WTC11 (cell line): ENCODE measurements around the gene TAF1B. TPM values are rescaled to one million over a fixed set of nuclear protein-coding genes. Genes with fewer than 3 reads are reported as not detected.

Experiments
- ATAC-seq: fragments of 200-7000 bp; cut with Tn5 transposase; 2 replicates; pipeline ENCODE4 v1.10.0; 2021; ENCODE audit warnings: mild to moderate bottlenecking, moderate library complexity
- CTCF ChIA-PET: fragments of 300-600 bp; sonication (Branson Sonifier 250); formaldehyde crosslinking; loops from one replicate; lab custom pipeline; 2021; ENCODE audit warnings: antibody characterized with exemption; lab: Charles Lee
- POLR2A ChIA-PET: fragments of 350-600 bp; sonication (Branson Sonifier 250); formaldehyde crosslinking; loops from one replicate; lab custom pipeline; 2021; ENCODE audit warnings: antibody characterized with exemption; lab: Charles Lee
- DNase-seq: peaks from one replicate; pipeline ENCODE4 v3.0.0; 2021; ENCODE audit warnings: low spot score
- H3K27ac Mint-ChIP-seq: 2 replicates; pipeline ENCODE4 v1.8.0; 2021; ENCODE audit warnings: mixed read lengths
- H3K27me3 Mint-ChIP-seq: 2 replicates; pipeline ENCODE4 v1.8.0; 2021; ENCODE audit warnings: low read depth, mild to moderate bottlenecking, moderate library complexity, mixed read lengths
- H3K36me3 Mint-ChIP-seq: 2 replicates; pipeline ENCODE4 v1.8.0; 2021; ENCODE audit warnings: mixed read lengths
- H3K4me1 Mint-ChIP-seq: 2 replicates; pipeline ENCODE4 v1.8.0; 2022; ENCODE audit warnings: mixed read lengths
- H3K4me3 Mint-ChIP-seq: 2 replicates; pipeline ENCODE4 v1.8.0; 2021; ENCODE audit warnings: mild to moderate bottlenecking, moderate library complexity, mixed read lengths
- H3K9me3 Mint-ChIP-seq: 2 replicates; pipeline ENCODE4 v1.8.0; 2021; ENCODE audit warnings: mixed read lengths
- CREB1 ChIP-seq: sonication (generic); formaldehyde crosslinking; IDR thresholded peaks from 2 replicates; pipeline ENCODE4 v1.8.0; 2023; ENCODE audit warnings: mild to moderate bottlenecking, missing genetic modification reagents
- ELF4 ChIP-seq: sonication (generic); formaldehyde crosslinking; IDR thresholded peaks from 2 replicates; pipeline ENCODE4 v1.8.1; 2022; ENCODE audit warnings: low read depth, mild to moderate bottlenecking, moderate library complexity, missing genetic modification reagents
- FOXK1 ChIP-seq: sonication (generic); formaldehyde crosslinking; IDR thresholded peaks from 2 replicates; pipeline ENCODE4 v1.8.0; 2022; ENCODE audit warnings: mild to moderate bottlenecking, moderate library complexity, missing genetic modification reagents
- IRF2 ChIP-seq: sonication (generic); formaldehyde crosslinking; IDR thresholded peaks from 2 replicates; pipeline ENCODE4 v1.8.0; 2022; ENCODE audit warnings: low read depth, missing genetic modification reagents, borderline replicate concordance
- KAT7 ChIP-seq: sonication (generic); formaldehyde crosslinking; IDR thresholded peaks from 2 replicates; pipeline ENCODE4 v1.8.1; 2023; ENCODE audit warnings: missing genetic modification reagents, mild to moderate bottlenecking, borderline replicate concordance
- NFE2L1 ChIP-seq: sonication (generic); formaldehyde crosslinking; IDR thresholded peaks from 2 replicates; pipeline ENCODE4 v1.8.1; 2023; ENCODE audit warnings: missing genetic modification reagents
- RORB ChIP-seq: fragments of 250-450 bp; sonication (Bioruptor Pico); IDR thresholded peaks from 2 replicates; pipeline ENCODE4 v1.9.0; 2021; ENCODE audit warnings: mild to moderate bottlenecking
- SMAD3 ChIP-seq: sonication (generic); formaldehyde crosslinking; IDR thresholded peaks from 2 replicates; pipeline ENCODE4 v1.8.0; 2022; ENCODE audit warnings: missing genetic modification reagents, mild to moderate bottlenecking, borderline replicate concordance
- SMAD4 ChIP-seq: sonication (generic); formaldehyde crosslinking; IDR thresholded peaks from 2 replicates; pipeline ENCODE4 v1.8.0; 2022; ENCODE audit warnings: mild to moderate bottlenecking, missing genetic modification reagents
- TP53 ChIP-seq: sonication (generic); formaldehyde crosslinking; IDR thresholded peaks from 2 replicates; pipeline ENCODE4 v1.8.1; 2023; ENCODE audit warnings: mild to moderate bottlenecking, missing genetic modification reagents
- ZNF138 ChIP-seq: sonication (generic); formaldehyde crosslinking; conservative IDR thresholded peaks from 2 replicates; pipeline ENCODE4 v1.8.1; 2022; ENCODE audit warnings: mild to moderate bottlenecking, moderate library complexity, missing genetic modification reagents
- total RNA-seq: library from RNA; stranded (reverse); gene quantifications from 3 replicates; pipeline ENCODE4 v1.2.3, GENCODE V29; 2021
- TF ChIP-seq, protein P1 (sequence below): sonication (generic); formaldehyde crosslinking; IDR thresholded peaks from 2 replicates; pipeline ENCODE4 v1.8.1; 2023; ENCODE audit warnings: mild to moderate bottlenecking, missing genetic modification reagents, borderline replicate concordance
- TF ChIP-seq, protein P2 (sequence below): sonication (generic); formaldehyde crosslinking; conservative IDR thresholded peaks from 2 replicates; pipeline ENCODE4 v1.8.1; 2023; ENCODE audit warnings: mild to moderate bottlenecking, low read depth, missing genetic modification reagents, moderate library complexity
- TF ChIP-seq, protein P3 (sequence below): sonication (generic); formaldehyde crosslinking; IDR thresholded peaks from 2 replicates; pipeline ENCODE4 v1.8.1; 2023; ENCODE audit warnings: mild to moderate bottlenecking, missing genetic modification reagents
- TF ChIP-seq, protein P4 (sequence below): sonication (generic); formaldehyde crosslinking; IDR thresholded peaks from 2 replicates; pipeline ENCODE4 v1.8.0; 2023; ENCODE audit warnings: mild to moderate bottlenecking, missing genetic modification reagents
- TF ChIP-seq, protein P5 (sequence below): sonication (generic); formaldehyde crosslinking; IDR thresholded peaks from 2 replicates; pipeline ENCODE4 v1.8.1; 2022; ENCODE audit warnings: low read depth, mild to moderate bottlenecking, moderate library complexity, missing genetic modification reagents, borderline replicate concordance
- TF ChIP-seq, protein P6 (sequence below): sonication (generic); formaldehyde crosslinking; IDR thresholded peaks from 2 replicates; pipeline ENCODE4 v1.8.0; 2023; ENCODE audit warnings: missing genetic modification reagents
- TF ChIP-seq, protein P7 (sequence below): sonication (generic); formaldehyde crosslinking; IDR thresholded peaks from 2 replicates; pipeline ENCODE4 v1.8.1; 2023; ENCODE audit warnings: mild to moderate bottlenecking, missing genetic modification reagents, moderate library complexity

TAF1B gene
- total RNA-seq, 1 experiment from 2014 or later, result 28.8 TPM

DNA sequence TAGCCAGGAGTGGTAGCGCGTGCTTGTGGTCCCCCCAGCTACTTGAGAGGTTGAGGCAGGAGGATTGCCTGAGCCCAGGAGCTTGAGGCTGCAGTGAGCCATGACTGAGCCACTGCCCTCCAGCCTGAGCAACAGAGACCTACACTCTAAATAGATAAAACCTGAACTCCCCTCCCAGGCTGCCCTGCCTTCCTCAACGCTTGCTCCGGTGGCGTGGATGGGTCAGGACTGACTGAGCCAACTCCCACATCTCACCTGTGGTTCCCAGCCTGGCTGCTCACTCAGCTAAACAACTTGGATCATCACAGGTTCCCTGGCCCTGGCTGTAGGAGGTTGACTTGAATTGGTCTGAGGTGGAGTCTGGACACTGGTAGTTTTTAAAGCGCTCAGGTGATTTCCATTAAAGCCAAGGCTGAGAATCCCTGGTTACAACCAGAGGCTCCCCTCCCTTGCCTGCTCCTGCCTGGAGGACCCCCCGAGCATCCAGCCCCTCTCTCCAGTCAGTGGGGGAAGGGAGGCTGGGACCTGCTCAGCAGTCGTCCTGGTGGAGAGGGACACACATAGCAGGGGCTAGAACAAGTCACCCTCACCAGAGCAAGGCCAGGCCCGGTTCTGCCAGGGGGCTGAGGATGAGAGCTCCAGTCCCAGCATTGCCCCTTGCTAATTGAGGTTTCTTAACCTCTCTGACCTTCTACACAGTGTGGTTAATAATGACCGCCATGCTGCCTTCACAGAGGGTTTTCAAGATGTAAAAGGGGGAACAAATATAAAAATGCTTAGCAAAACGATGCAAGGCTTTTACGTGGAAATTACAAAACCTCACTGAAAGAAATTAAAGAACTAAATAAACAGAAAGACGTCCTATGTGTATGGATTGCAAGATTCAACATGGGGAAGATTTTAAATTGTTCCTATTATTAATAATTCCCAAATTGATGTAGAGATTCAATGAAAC, 46.9 kb upstream of the TAF1B start:
- Mint-ChIP-seq H3K27me3 (no peaks in the 10 kb centered on the region), H3K36me3 (no peaks in the 10 kb centered on the region), H3K9me3 (no peaks in the 10 kb centered on the region), H3K4me1 (peaks cover 18% of the 10 kb centered on the region), H3K4me3 (no peak overlapping the region), H3K27ac (no peak overlapping the region)
- ATAC-seq, result peak; percentile 54
- ChIA-PET CTCF (interaction anchor here (0.6 to 7.5 kb wide), 8 partner anchors 9 to 276 kb away, joined by 3 to 130 read pairs (median 4); no protein-coding TSS in a partner anchor), POLR2A (interaction anchor here (0.8 kb wide), 1 partner anchor 241 kb away, joined by 3 read pairs; the partner anchor contains the start of gene ADAM17)
- no peak for DNase-seq
- TF ChIP-seq ZNF138 (CRISPR knock-in tag) (no peak), IRF2 (no peak), CREB1 (CRISPR knock-in tag) (no peak), SMAD4 (CRISPR knock-in tag) (no peak), RORB (no peak), TP53 (CRISPR knock-in tag) (no peak), NFE2L1 (CRISPR knock-in tag) (no peak), ELF4 (CRISPR knock-in tag) (no peak), KAT7 (CRISPR knock-in tag) (no peak), FOXK1 (no peak), SMAD3 (CRISPR knock-in tag) (no peak)
- TF ChIP-seq, protein P1, sequence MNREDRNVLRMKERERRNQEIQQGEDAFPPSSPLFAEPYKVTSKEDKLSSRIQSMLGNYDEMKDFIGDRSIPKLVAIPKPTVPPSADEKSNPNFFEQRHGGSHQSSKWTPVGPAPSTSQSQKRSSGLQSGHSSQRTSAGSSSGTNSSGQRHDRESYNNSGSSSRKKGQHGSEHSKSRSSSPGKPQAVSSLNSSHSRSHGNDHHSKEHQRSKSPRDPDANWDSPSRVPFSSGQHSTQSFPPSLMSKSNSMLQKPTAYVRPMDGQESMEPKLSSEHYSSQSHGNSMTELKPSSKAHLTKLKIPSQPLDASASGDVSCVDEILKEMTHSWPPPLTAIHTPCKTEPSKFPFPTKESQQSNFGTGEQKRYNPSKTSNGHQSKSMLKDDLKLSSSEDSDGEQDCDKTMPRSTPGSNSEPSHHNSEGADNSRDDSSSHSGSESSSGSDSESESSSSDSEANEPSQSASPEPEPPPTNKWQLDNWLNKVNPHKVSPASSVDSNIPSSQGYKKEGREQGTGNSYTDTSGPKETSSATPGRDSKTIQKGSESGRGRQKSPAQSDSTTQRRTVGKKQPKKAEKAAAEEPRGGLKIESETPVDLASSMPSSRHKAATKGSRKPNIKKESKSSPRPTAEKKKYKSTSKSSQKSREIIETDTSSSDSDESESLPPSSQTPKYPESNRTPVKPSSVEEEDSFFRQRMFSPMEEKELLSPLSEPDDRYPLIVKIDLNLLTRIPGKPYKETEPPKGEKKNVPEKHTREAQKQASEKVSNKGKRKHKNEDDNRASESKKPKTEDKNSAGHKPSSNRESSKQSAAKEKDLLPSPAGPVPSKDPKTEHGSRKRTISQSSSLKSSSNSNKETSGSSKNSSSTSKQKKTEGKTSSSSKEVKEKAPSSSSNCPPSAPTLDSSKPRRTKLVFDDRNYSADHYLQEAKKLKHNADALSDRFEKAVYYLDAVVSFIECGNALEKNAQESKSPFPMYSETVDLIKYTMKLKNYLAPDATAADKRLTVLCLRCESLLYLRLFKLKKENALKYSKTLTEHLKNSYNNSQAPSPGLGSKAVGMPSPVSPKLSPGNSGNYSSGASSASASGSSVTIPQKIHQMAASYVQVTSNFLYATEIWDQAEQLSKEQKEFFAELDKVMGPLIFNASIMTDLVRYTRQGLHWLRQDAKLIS (CRISPR knock-in tag), result no peak
- TF ChIP-seq, protein P2, sequence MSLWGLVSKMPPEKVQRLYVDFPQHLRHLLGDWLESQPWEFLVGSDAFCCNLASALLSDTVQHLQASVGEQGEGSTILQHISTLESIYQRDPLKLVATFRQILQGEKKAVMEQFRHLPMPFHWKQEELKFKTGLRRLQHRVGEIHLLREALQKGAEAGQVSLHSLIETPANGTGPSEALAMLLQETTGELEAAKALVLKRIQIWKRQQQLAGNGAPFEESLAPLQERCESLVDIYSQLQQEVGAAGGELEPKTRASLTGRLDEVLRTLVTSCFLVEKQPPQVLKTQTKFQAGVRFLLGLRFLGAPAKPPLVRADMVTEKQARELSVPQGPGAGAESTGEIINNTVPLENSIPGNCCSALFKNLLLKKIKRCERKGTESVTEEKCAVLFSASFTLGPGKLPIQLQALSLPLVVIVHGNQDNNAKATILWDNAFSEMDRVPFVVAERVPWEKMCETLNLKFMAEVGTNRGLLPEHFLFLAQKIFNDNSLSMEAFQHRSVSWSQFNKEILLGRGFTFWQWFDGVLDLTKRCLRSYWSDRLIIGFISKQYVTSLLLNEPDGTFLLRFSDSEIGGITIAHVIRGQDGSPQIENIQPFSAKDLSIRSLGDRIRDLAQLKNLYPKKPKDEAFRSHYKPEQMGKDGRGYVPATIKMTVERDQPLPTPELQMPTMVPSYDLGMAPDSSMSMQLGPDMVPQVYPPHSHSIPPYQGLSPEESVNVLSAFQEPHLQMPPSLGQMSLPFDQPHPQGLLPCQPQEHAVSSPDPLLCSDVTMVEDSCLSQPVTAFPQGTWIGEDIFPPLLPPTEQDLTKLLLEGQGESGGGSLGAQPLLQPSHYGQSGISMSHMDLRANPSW (CRISPR knock-in tag), result no peak
- TF ChIP-seq, protein P3, sequence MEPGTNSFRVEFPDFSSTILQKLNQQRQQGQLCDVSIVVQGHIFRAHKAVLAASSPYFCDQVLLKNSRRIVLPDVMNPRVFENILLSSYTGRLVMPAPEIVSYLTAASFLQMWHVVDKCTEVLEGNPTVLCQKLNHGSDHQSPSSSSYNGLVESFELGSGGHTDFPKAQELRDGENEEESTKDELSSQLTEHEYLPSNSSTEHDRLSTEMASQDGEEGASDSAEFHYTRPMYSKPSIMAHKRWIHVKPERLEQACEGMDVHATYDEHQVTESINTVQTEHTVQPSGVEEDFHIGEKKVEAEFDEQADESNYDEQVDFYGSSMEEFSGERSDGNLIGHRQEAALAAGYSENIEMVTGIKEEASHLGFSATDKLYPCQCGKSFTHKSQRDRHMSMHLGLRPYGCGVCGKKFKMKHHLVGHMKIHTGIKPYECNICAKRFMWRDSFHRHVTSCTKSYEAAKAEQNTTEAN, result no peak
- TF ChIP-seq, protein P4, sequence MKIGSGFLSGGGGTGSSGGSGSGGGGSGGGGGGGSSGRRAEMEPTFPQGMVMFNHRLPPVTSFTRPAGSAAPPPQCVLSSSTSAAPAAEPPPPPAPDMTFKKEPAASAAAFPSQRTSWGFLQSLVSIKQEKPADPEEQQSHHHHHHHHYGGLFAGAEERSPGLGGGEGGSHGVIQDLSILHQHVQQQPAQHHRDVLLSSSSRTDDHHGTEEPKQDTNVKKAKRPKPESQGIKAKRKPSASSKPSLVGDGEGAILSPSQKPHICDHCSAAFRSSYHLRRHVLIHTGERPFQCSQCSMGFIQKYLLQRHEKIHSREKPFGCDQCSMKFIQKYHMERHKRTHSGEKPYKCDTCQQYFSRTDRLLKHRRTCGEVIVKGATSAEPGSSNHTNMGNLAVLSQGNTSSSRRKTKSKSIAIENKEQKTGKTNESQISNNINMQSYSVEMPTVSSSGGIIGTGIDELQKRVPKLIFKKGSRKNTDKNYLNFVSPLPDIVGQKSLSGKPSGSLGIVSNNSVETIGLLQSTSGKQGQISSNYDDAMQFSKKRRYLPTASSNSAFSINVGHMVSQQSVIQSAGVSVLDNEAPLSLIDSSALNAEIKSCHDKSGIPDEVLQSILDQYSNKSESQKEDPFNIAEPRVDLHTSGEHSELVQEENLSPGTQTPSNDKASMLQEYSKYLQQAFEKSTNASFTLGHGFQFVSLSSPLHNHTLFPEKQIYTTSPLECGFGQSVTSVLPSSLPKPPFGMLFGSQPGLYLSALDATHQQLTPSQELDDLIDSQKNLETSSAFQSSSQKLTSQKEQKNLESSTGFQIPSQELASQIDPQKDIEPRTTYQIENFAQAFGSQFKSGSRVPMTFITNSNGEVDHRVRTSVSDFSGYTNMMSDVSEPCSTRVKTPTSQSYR (CRISPR knock-in tag), result no peak
- TF ChIP-seq, protein P5, sequence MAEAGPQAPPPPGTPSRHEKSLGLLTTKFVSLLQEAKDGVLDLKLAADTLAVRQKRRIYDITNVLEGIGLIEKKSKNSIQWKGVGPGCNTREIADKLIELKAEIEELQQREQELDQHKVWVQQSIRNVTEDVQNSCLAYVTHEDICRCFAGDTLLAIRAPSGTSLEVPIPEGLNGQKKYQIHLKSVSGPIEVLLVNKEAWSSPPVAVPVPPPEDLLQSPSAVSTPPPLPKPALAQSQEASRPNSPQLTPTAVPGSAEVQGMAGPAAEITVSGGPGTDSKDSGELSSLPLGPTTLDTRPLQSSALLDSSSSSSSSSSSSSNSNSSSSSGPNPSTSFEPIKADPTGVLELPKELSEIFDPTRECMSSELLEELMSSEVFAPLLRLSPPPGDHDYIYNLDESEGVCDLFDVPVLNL (CRISPR knock-in tag), result no peak
- TF ChIP-seq, protein P6, sequence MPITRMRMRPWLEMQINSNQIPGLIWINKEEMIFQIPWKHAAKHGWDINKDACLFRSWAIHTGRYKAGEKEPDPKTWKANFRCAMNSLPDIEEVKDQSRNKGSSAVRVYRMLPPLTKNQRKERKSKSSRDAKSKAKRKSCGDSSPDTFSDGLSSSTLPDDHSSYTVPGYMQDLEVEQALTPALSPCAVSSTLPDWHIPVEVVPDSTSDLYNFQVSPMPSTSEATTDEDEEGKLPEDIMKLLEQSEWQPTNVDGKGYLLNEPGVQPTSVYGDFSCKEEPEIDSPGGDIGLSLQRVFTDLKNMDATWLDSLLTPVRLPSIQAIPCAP (CRISPR knock-in tag), result no peak
- TF ChIP-seq, protein P7, sequence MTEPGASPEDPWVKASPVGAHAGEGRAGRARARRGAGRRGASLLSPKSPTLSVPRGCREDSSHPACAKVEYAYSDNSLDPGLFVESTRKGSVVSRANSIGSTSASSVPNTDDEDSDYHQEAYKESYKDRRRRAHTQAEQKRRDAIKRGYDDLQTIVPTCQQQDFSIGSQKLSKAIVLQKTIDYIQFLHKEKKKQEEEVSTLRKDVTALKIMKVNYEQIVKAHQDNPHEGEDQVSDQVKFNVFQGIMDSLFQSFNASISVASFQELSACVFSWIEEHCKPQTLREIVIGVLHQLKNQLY (CRISPR knock-in tag), result no peak
